ENCODE measurements around the gene AGAP3.

The AGAP3 gene

GRCh38 chr7:151161757-151162156 is 75.5 kb downstream of the AGAP3 start:
- DNase-seq (ENCODE audit: low read depth), result no peak

GRCh38 chr7:151166629-151167196 is 80.4 kb downstream of the AGAP3 start:
- DNase-seq (ENCODE audit: low read depth), result no peak

GRCh38 chr7:151167197-151167961 is 81.1 kb downstream of the AGAP3 start, which contains the start of gene GBX1:
Gene GBX1 (minus strand): TSS chr7:151167694. CDS start chr7:151167548, 146 bp downstream.
- peak; percentile 18 for DNase-seq (ENCODE audit: low read depth)

DNA sequence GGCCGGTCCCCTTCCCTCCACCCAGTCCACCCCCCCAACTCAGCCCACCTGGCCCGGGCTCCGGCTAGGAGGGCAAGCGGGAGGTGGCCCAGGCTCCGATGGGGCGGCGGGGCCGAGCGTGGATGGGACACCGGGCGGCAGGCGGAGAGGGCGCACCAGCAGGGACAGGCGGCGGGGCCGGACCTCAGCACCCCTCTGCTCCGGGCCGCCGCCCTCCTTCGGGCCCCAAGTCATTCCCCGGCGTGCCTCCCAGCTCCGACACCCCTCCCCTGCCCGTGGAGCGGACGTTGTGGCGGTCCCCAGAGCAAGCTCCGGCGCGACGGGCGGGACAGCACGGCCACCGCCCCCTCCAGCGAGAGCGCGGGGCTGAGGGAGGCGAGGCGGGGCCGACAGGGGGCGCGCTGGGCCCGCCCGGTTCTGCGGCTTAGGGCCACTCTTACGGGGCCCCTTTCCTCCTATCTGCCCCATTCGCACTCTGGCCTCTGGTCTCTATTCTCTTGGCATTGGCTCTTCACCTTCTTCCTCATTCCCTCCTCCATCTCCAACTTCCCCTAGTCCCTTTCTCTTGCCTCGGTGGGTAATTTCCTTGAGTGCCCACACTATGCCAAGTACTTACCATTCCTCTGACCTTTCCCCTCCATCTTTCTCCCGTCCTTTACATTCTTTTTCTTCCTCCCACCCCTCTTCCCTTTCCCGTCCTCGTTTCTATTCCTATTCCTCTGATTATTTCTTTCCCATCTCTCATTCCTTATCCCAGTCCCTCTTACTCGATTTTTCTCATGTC is 81.9 kb downstream of the AGAP3 start:
- no peak for DNase-seq (ENCODE audit: low read depth)

- DNase-seq (ENCODE audit: low read depth), result no peak
Measured at GRCh38 chr7:151168787-151169162, 82.5 kb downstream of the AGAP3 start.

GRCh38 chr7:151172273-151173141 is 86.2 kb downstream of the AGAP3 start:
- peak; percentile 44 for DNase-seq (ENCODE audit: low read depth)

DNA sequence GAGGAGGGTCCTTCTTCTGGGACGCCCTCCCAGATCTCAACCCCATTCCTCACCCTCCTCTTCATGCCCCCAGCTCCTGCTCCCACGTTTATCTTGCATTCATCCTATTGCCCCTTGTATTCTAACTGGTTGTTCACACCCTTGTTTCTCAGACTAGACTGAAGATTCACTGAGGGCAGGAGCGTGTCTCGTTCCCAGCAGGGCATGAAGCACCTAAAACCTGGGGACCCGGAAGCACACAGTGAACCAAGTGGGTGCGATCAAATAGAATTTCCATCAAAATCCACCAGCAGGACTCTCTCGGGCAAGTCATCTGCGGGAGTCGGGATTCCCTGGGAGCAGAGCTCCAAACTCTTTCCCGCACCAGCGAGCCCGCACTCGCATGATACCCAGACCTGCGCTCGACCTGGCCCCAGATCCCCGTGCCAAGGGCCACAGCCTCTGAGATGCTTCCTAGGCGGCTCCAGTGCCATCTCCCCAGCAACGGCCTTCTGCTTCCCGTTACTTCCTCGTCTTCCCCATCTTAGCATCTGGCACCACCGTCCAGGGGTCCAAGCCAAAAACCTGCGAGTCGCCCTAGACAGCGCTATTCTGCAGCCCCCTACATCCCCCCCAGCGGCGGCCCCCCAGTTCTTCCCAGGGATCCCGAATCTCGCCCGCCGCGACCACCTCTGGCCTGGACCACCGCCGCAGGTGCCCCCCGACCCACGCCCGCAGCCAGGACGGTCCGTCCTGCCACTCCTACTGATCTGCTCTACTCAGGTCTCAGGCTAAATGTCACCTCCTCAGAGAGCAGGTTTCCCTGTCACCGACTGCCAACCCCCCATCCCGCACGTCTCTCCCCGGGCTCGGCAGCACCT is 87.3 kb downstream of the AGAP3 start:
- no peak for DNase-seq (ENCODE audit: low read depth)

DNA sequence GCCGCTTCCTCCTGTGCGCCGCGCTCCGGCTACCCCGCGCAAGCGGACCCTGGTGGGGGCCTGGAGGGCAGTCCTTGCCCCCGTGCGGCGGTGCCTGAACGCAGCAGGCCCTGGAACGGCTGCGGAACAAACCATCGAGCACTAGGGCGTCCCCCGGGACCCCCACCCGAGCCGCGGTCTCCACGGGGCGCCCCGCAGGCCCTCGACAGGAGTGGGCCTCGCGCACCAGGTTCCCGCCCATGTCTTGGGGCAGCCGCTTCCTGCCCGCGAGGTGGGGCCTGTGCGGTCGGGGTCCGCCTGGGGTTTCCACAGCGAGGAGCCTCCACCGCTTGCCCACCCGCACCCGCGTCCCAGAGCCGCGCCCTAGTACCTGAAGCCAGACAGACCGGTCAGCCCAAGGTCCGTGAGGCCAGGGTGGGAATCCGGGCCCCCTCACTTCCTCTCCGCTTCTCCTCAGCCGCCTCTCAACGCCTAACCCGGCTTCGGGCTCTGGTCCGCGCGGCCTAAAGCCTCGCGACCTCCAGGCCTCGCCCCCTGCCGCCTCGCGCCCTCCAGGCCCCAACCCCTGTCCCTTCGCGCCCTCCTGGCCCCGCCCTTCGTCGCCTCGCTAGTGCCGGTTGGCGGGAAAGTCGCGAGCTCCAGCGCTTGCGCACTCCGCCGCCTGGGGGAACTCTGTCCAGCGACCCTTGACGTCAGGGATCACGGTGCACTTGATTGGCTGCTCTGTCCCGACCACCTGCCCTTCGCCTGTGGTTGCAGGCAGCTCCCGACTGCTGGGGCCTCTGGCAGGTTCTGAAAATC is 88.2 kb downstream of the AGAP3 start:
- peak; percentile 36 for DNase-seq (ENCODE audit: low read depth)

DNA sequence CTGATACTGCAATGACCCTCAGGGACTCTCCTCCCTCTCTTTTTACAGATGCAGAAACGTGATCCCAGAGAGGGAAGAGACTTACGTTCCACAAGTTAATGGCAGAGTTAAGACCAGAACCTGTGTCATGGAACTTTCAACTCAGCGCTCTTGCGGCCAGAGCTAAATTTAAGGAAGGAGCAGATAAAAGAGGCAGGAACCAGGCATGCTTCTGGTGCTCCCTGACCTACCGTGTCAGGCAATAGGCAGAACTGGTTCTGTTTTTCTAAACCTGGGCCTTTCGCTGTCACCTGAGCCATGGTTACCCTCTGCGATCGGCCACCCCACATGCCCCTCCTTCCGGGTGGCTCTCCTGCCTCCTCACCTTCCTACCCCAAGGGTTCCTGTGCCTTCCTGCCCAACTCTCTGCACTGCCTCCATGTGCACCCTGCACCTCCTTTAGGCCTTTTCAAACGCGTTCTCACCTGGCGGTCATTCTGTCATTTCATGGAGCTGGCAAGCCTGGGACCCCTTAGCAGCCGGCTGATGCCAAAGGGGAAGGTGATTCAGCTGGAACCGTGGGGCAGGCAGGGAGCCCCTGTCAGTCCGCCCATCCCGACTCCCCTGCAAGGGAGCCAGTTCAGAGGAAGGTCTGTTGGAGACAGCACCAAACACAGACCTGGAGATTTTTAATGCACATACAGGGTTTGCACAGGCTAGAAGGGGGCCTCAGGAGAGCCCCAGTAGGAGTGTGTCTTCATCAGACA is 88.9 kb downstream of the AGAP3 start:
- no peak for DNase-seq (ENCODE audit: low read depth)

DNA sequence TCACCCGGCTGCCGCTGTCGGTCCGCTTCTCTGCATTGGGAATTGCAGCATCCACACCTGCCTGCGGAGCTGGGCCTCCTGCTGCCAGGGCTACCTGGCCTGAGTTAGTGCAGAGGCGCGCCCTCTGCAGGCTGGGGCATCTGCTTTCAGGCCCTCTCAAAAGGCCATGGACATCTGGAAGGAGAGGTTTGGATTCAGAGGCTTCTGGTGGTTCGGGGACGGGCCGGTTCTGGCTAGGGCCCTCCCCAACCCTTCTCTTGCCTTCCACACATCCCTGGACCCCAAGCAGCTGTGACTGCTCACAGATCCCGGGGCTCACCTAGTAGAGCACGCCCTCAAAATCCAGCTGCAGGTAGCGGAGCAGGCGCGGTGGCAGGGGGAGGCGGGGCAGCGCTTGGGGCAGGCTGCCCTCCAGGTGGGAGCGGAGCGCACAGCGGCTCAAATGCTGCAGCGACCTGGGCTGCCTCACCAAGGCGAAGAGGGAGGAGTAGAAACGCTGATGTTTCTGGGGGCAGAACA is 89.6 kb downstream of the AGAP3 start:
- no peak for DNase-seq (ENCODE audit: low read depth)

GRCh38 chr7:151176401-151176800 is 90.1 kb downstream of the AGAP3 start:
- DNase-seq (ENCODE audit: low read depth), result no peak

- DNase-seq (ENCODE audit: low read depth), result no peak
Measured at GRCh38 chr7:151177310-151177709, 91.0 kb downstream of the AGAP3 start.

DNA sequence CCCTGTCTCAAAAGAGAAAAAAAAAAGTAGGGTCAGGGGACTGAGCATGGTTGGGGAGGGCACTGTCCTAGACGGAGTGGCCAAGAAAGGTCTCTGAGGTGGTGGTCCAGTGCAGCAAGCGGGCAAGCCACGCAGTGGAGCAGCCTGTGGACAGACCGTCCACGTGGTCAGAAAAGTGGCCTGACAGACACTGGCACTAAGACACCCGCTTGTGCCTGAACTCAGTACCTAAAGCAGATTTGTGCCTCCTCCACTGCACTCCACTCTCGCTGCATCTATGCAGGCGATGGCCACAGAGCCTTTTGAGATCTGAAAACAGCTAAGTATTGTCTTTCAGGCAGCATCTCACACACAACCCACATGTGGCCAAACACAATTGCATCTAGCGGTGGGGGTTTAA is 92.0 kb downstream of the AGAP3 start:
- DNase-seq (ENCODE audit: low read depth), result no peak

DNA sequence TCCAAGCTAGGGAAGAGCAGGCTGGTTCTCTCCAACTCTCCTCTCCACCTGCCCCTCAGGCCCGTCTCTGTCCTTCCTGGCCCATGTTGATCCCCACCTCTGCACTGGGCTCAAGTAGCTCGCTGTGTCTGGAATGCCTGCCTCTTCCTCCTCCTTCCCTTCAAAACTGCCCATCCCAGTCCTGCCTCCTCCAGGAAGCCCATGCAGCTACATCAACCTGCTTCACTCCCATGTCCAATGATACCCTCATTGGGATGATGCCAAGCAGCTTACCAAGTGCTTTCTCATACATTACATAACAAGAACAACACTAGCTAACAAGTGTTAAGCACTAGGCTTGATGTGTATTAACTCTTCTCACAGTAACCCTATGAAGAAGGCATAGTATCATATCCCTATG is 92.6 kb downstream of the AGAP3 start:
- no peak for DNase-seq (ENCODE audit: low read depth)

DNA sequence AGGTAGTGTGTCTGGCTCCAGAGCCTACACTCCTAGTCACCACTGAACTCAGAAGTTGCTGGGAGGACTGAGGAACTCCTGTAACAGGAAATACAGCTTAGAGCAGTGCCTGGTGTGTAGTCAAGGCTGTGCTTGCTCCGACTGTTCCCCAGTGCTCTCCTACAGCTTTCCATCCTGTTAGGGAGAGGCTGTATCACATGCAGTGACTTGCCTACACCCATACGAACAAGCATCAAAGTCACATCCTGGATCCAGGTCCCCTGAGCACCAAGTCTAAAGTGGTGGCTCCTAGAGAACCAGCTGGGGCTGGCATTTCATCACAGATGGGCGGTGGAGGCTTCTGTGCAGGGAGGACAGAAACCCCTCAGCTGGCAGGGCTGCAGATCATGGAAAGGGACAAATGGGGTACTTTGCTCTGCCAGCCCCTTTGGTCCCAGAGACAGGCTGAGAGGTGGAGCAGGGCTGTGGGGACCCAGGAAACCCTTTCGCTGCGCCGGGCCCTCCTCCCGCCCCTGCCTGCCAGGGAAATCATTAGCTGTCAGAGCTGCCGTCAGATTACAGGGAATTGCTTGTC is 93.1 kb downstream of the AGAP3 start:
- no peak for DNase-seq (ENCODE audit: low read depth)

DNA sequence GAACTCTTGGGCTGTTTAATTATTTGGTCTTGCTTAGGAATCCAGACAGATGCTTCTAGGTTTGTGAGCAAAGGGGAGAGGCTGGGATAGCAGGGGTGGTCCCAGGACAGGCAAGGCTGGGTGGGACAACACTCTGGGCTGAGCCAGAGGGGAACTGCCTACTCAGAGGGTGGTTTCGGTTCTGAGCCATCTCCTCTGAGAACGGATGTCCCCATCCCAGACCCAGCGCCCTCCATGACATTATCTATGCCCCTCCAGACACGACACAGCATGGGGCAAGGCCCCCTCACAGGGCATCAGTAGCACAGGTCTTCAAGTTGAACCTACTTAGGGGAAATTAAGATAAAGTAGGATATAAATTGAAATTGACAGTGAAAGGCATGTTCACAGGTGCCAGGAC is 93.7 kb downstream of the AGAP3 start:
- no peak for DNase-seq (ENCODE audit: low read depth)

DNA sequence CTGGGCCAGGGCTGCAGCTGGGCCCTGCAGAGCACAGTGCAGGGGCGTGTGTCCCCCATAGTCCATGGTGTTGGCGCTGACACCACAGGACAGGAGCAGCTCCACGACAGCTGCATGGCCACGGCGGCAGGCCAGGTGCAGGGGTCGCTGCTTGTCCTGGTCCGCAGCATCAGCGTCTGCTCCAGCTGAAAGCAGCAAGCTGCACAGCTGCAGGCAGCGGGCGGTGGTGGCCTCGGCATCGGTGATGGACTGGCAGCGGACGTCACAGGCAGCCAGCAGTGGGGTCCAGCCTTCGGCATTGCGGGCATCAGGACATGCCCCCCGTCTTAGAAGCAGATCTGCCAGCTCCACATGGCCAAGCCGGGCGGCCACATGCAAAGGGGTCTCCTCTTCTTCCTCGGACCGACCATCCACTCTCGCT is 94.7 kb downstream of the AGAP3 start:
- DNase-seq (ENCODE audit: low read depth), result no peak

- DNase-seq (ENCODE audit: low read depth), result no peak
Measured at GRCh38 chr7:151185762-151186639, 99.7 kb downstream of the AGAP3 start.
